ENCODE data around the gene ELFN1. TPM values are rescaled to one million over a fixed set of nuclear protein-coding genes. Genes with fewer than 3 reads are reported as not detected.

Gene ELFN1
- total RNA-seq, 2 donors from 2014 or later = 0.33 to 1.3 TPM

DNA sequence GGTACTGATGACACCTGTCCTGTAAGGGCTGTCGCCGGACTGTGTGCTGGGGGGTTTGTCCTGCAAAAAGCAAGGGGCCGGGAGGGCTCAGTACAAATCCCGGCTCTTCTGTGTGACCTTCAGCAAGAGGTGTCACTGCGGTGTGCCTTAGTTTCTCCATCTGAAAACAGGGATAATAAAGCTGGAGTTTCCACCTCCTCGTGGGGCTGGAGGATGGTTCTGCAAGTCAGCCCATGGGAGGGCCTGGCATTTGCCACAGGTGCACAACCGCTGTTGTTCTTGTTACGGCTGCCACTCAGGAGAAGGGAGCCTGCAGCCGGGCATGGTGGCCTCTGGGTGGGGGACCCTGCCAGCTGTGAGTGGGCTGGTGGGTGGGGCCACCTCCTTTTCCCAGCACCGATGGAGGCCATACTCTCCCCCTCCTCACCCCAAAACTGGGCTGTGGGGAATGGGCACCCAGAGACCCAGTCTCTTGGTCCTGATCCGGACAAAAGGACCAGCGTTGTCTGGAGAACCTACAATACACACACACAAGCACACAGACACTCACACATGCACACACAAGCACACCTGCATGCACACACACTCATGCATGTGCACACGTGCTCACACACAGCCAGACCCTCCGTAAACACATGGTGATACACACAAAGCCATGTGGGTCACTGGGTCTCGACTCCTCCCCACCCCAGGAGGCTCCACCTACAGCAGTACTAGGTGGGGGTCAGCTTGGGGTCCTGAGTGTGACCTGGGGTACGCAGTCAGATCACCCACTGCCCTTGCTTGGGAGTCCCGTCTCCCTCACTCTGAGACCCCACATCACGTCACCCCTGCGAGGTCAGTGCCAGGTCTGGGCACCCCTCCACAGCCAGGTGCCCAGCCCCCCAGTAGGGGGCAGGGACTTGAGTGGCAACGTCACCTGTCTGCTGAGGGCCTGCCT lies 34.1 kb downstream of the ELFN1 start:
- intact Hi-C loops (cut with DNase I) = no loop called here
- WGBS, 2 donors = 78 to 89% methylated on average over 15 to 20 of the region's 20 CpGs

DNA sequence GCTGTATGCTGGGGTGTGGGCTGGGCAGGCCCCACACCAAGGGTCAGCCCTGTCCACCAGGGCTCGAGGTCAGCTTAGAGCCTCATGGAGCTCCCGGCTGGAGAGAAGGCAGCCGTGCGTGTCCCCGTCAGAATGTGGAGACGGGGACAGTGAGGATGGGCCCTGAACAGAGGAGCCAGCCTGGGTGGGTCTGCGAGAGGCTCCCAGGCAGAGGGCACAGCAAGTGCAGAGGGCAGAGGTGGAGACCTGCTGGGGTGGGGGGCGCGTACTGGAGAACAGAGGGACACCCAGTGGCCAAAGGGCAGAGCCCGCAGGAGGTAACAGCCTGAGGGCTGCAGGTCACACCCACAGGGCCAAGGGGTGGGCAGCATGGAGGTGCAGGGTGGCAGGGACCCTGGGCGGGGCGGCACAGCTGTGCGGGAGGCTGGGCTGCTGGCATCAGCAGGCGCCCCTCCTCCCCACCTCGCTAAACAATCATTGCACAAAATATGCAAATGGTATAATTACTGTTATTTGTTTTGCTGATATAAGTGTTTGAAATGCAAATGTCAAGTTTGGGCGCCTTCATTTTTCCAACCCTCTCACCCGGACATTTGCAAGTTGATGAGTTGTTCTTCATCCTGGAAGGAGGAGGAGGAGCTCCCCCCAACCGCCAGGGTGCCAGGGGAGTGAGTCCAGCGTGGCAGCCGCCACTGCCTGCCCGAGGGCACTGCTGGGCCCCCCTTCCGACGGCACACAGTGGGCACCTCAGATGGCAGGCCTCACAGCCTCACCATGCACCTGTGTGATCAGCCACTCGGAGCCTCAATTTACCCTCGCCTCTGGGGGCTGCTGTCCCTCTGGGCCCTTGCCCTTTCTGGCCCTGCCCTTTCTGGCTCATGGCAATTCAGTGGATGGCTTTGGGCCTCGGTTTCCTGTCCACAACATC lies 35.0 kb downstream of the ELFN1 start:
- no peak overlapping the region for H3K4me3 ChIP-seq
- ATAC-seq = no peak
- intact Hi-C loops (cut with DNase I) = no loop called here
- no peaks in the 10 kb centered on the region for H3K27me3 ChIP-seq
- WGBS, 2 donors = 72 to 79% methylated on average over 14 to 22 of the region's 26 CpGs
- H3K9me3 ChIP-seq = peaks cover 0 to 15% (median 0%) of the 10 kb centered on the region in 3 donors
- H3K36me3 ChIP-seq (replicated peaks in 1 of 2; ENCODE audit: insufficient read depth in 1 of 2, low read depth in 2 of 2) = no peaks in the 10 kb centered on the region
- H3K27ac ChIP-seq = no peak overlapping the region
- DNase-seq = no peak
- no peak for TF ChIP-seq POLR2A (IDR thresholded peaks at IDR 0.05)
- TF ChIP-seq, protein P1, sequence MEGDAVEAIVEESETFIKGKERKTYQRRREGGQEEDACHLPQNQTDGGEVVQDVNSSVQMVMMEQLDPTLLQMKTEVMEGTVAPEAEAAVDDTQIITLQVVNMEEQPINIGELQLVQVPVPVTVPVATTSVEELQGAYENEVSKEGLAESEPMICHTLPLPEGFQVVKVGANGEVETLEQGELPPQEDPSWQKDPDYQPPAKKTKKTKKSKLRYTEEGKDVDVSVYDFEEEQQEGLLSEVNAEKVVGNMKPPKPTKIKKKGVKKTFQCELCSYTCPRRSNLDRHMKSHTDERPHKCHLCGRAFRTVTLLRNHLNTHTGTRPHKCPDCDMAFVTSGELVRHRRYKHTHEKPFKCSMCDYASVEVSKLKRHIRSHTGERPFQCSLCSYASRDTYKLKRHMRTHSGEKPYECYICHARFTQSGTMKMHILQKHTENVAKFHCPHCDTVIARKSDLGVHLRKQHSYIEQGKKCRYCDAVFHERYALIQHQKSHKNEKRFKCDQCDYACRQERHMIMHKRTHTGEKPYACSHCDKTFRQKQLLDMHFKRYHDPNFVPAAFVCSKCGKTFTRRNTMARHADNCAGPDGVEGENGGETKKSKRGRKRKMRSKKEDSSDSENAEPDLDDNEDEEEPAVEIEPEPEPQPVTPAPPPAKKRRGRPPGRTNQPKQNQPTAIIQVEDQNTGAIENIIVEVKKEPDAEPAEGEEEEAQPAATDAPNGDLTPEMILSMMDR (IDR thresholded peaks at IDR 0.05) = no peak
- no peaks in the 10 kb centered on the region for H3K4me1 ChIP-seq

More for the DNA sequence above, 34.1 kb downstream of the ELFN1 start:
- TF ChIP-seq, protein P1 (IDR thresholded peaks at IDR 0.05) = no peak
- TF ChIP-seq POLR2A (IDR thresholded peaks at IDR 0.05) = no peak
- H3K4me1 ChIP-seq = no peaks in the 10 kb centered on the region
- ATAC-seq (no peak), DNase-seq (no peak)
- H3K4me3 ChIP-seq = no peak overlapping the region
- H3K27me3 ChIP-seq = no peaks in the 10 kb centered on the region
- H3K27ac ChIP-seq = no peak overlapping the region
- H3K36me3 ChIP-seq (replicated peaks in 1 of 2; ENCODE audit: insufficient read depth in 1 of 2, low read depth in 2 of 2) = no peaks in the 10 kb centered on the region
- H3K9me3 ChIP-seq = peaks cover 0 to 6% (median 0%) of the 10 kb centered on the region in 3 donors

DNA sequence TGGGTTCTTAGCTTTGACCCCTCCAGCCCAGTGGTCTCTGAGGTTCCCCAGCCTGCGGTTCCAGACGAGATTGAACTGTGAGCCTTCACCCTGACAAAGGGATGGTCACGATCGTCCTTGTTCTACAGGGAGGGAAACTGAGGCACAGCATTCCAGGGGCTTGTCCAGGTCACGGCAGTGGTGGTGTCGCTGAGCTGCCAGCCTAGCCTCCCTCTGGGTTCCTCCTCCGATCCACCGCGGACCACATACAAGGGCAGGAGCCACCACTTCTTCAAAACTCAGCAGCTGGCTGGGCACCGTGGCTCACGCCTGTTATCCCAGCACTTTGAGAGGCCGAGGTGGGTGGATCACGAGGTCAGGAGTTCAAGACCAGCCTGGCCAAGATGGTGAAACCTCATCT lies 35.8 kb downstream of the ELFN1 start:
- Histone ChIP-seq H3K36me3 (replicated peaks in 1 of 2; ENCODE audit: insufficient read depth in 1 of 2, low read depth in 2 of 2) (no peaks in the 10 kb centered on the region), H3K4me3 (no peak overlapping the region), H3K9me3 (peaks cover 0 to 19% (median 0%) of the 10 kb centered on the region in 3 donors), H3K4me1 (no peaks in the 10 kb centered on the region), H3K27ac (no peak overlapping the region), H3K27me3 (no peaks in the 10 kb centered on the region)
- DNase-seq = peak in 1 of 4 donors; percentile 1
- intact Hi-C loops (cut with DNase I) = no loop called here
- ATAC-seq = no peak
- WGBS, 2 donors = 80 to 86% methylated on average over 12 to 13 of the region's 13 CpGs
- TF ChIP-seq POLR2A (IDR thresholded peaks at IDR 0.05) = no peak
- TF ChIP-seq, protein P1 (IDR thresholded peaks at IDR 0.05) = no peak

DNA sequence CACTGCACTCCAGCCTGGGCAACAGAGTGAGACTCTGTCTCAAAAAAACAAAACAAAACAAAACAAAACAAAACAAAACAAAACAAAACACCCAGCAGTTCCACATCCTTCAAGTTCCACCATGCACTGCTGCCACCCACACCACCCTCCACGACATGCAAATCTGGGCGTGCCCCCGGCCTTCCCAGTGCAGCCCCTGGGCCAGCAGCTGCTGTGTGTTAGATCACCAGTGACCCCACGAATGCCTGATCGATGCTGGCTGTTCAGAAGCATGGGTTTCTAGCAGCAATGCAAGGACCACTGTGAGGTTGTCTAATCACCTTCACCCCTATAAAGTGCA lies 36.3 kb downstream of the ELFN1 start:
- TF ChIP-seq, protein P1 (IDR thresholded peaks at IDR 0.05) = no peak
- no peak for TF ChIP-seq POLR2A (IDR thresholded peaks at IDR 0.05)
- no peak overlapping the region for H3K27ac ChIP-seq
- H3K9me3 ChIP-seq = peaks cover 0 to 19% (median 0%) of the 10 kb centered on the region in 3 donors
- intact Hi-C loops (cut with DNase I) = no loop called here
- no peaks in the 10 kb centered on the region for H3K27me3 ChIP-seq
- DNase-seq (peak in 1 of 4 donors; percentile 2), ATAC-seq (no peak)
- H3K4me3 ChIP-seq = no peak overlapping the region
- no peaks in the 10 kb centered on the region for H3K4me1 ChIP-seq
- no peaks in the 10 kb centered on the region for H3K36me3 ChIP-seq (replicated peaks in 1 of 2; ENCODE audit: insufficient read depth in 1 of 2, low read depth in 2 of 2)
- 61 to 66% methylated on average over 5 of the region's 5 CpGs for WGBS, 2 donors

All from body of pancreas (tissue), 4 donors.